Subcutaneous abdominal adipose tissue (tissue), 5 donors: ENCODE measurements around the gene EPB41L1.

Experiments used
- H3K27ac ChIP-seq: one replicate; pipeline ENCODE4 v1.7.0; 2013; ENCODE audit warnings: low read depth, mild to moderate bottlenecking, inconsistent platforms, low read length, moderate library complexity
- H3K27me3 ChIP-seq, 5 donors: one replicate each; pipeline ENCODE4 v1.7.0; 2013; ENCODE audit warnings: low read length in 5 of 5, inconsistent platforms in 1 of 5; ENCODE audit not compliant: control insufficient read depth in 5 of 5, insufficient read depth in 4 of 5
- H3K36me3 ChIP-seq, 5 donors: one replicate each; pipeline ENCODE4 v1.7.0; 2013; ENCODE audit warnings: low read length in 5 of 5; ENCODE audit not compliant: control insufficient read depth in 5 of 5, insufficient read depth in 5 of 5
- H3K4me1 ChIP-seq, 5 donors: one replicate each; pipeline ENCODE4 v1.7.0; 2013; ENCODE audit warnings: low read length in 5 of 5, mild to moderate bottlenecking in 3 of 5, moderate library complexity in 1 of 5; ENCODE audit not compliant: control insufficient read depth in 5 of 5, insufficient read depth in 5 of 5
- H3K4me3 ChIP-seq, 5 donors: one replicate each; pipeline ENCODE4 v1.7.0; 2013; ENCODE audit warnings: low read length in 5 of 5, low read depth in 1 of 5
- H3K9ac ChIP-seq, 5 donors: one replicate each; pipeline ENCODE4 v1.7.0; 2013; ENCODE audit warnings: low read length in 5 of 5, mild to moderate bottlenecking in 4 of 5, moderate library complexity in 3 of 5
- H3K9me3 ChIP-seq, 5 donors: one replicate each; pipeline ENCODE4 v1.7.0; 2013; ENCODE audit warnings: low read length in 5 of 5; ENCODE audit not compliant: control insufficient read depth in 5 of 5
- donor health status: healthy.
- donor health status: healthy.
- donor health status: healthy.
- donor health status: healthy.
- donor health status: healthy.

EPB41L1 gene

GRCh38 chr20:36159833-36160232, 5.3 kb downstream of the EPB41L1 start:
- peaks cover 0 to 5% (median 0%) of the 10 kb centered on the region in 5 donors for H3K36me3 ChIP-seq
- no peak overlapping the region for H3K9ac ChIP-seq
- no peaks in the 10 kb centered on the region for H3K9me3 ChIP-seq
- no peaks in the 10 kb centered on the region for H3K27me3 ChIP-seq
- peaks cover 3 to 44% (median 36%) of the 10 kb centered on the region in 5 donors for H3K4me1 ChIP-seq
- H3K4me3 ChIP-seq = no peak overlapping the region
- H3K27ac ChIP-seq = no peak overlapping the region

- H3K36me3 ChIP-seq = peaks cover 0 to 5% (median 0%) of the 10 kb centered on the region in 5 donors
- H3K27ac ChIP-seq = no peak overlapping the region
- H3K9ac ChIP-seq = no peak overlapping the region
- H3K27me3 ChIP-seq = no peaks in the 10 kb centered on the region
- H3K9me3 ChIP-seq = no peaks in the 10 kb centered on the region
- H3K4me3 ChIP-seq = no peak overlapping the region
- H3K4me1 ChIP-seq = peaks cover 3 to 19% (median 13%) of the 10 kb centered on the region in 5 donors
These were observed 7.9 kb downstream of the EPB41L1 start for GRCh38 chr20:36162272-36162966.

GRCh38 chr20:36167902-36168503, 13.5 kb downstream of the EPB41L1 start:
- H3K27ac ChIP-seq = no peak overlapping the region
- H3K4me3 ChIP-seq = no peak overlapping the region
- no peak overlapping the region for H3K9ac ChIP-seq
- H3K27me3 ChIP-seq = no peaks in the 10 kb centered on the region
- no peaks in the 10 kb centered on the region for H3K9me3 ChIP-seq
- H3K4me1 ChIP-seq = peaks cover 0 to 10% (median 4%) of the 10 kb centered on the region in 5 donors
- peaks cover 0 to 8% (median 0%) of the 10 kb centered on the region in 5 donors for H3K36me3 ChIP-seq

- H3K27me3 ChIP-seq = no peaks in the 10 kb centered on the region
- no peak overlapping the region for H3K4me3 ChIP-seq
- no peak overlapping the region for H3K27ac ChIP-seq
- H3K9me3 ChIP-seq = no peaks in the 10 kb centered on the region
- peaks cover 0 to 17% (median 7%) of the 10 kb centered on the region in 5 donors for H3K36me3 ChIP-seq
- H3K4me1 ChIP-seq = peaks cover 0 to 11% (median 4%) of the 10 kb centered on the region in 5 donors
- H3K9ac ChIP-seq = no peak overlapping the region
These were observed 16.1 kb downstream of the EPB41L1 start for GRCh38 chr20:36170542-36171215.

- H3K27me3 ChIP-seq = no peaks in the 10 kb centered on the region
- peaks cover 0 to 9% (median 8%) of the 10 kb centered on the region in 5 donors for H3K4me1 ChIP-seq
- H3K27ac ChIP-seq = no peak overlapping the region
- H3K4me3 ChIP-seq = no peak overlapping the region
- no peak overlapping the region for H3K9ac ChIP-seq
- H3K9me3 ChIP-seq = no peaks in the 10 kb centered on the region
- H3K36me3 ChIP-seq = peaks cover 0 to 42% (median 32%) of the 10 kb centered on the region in 5 donors
These were observed 19.0 kb downstream of the EPB41L1 start for GRCh38 chr20:36173451-36173933.

- Histone ChIP-seq H3K4me3 (no peak overlapping the region), H3K36me3 (peaks cover 0 to 54% (median 43%) of the 10 kb centered on the region in 5 donors), H3K4me1 (peaks cover 0 to 6% (median 5%) of the 10 kb centered on the region in 5 donors), H3K9me3 (no peaks in the 10 kb centered on the region), H3K27me3 (no peaks in the 10 kb centered on the region), H3K9ac (no peak overlapping the region), H3K27ac (no peak overlapping the region)
These were observed 20.5 kb downstream of the EPB41L1 start for GRCh38 chr20:36175016-36175415.

- Histone ChIP-seq H3K27me3 (no peaks in the 10 kb centered on the region), H3K4me3 (no peak overlapping the region), H3K36me3 (peaks cover 0 to 59% (median 48%) of the 10 kb centered on the region in 5 donors), H3K9me3 (no peaks in the 10 kb centered on the region), H3K4me1 (peaks cover 0 to 6% (median 5%) of the 10 kb centered on the region in 5 donors), H3K27ac (no peak overlapping the region), H3K9ac (no peak overlapping the region)
These were observed 21.0 kb downstream of the EPB41L1 start for GRCh38 chr20:36175475-36175995.

GRCh38 chr20:36177716-36178115, 23.2 kb downstream of the EPB41L1 start:
- Histone ChIP-seq H3K4me3 (no peak overlapping the region), H3K4me1 (peaks cover 0 to 6% (median 5%) of the 10 kb centered on the region in 5 donors), H3K9me3 (no peaks in the 10 kb centered on the region), H3K27ac (no peak overlapping the region), H3K27me3 (no peaks in the 10 kb centered on the region), H3K36me3 (peaks cover 0 to 80% (median 66%) of the 10 kb centered on the region in 5 donors), H3K9ac (no peak overlapping the region)

- H3K9me3 ChIP-seq = no peaks in the 10 kb centered on the region
- no peak overlapping the region for H3K9ac ChIP-seq
- peaks cover 0 to 83% (median 70%) of the 10 kb centered on the region in 5 donors for H3K36me3 ChIP-seq
- H3K4me1 ChIP-seq = peaks cover 0 to 15% (median 6%) of the 10 kb centered on the region in 5 donors
- no peaks in the 10 kb centered on the region for H3K27me3 ChIP-seq
- no peak overlapping the region for H3K27ac ChIP-seq
- no peak overlapping the region for H3K4me3 ChIP-seq
These were observed 24.8 kb downstream of the EPB41L1 start for GRCh38 chr20:36179170-36179945.
